Kidney (tissue), 14 donors: ENCODE data around the gene CYLC1. TPM values are rescaled to one million over a fixed set of nuclear protein-coding genes. Genes with fewer than 3 reads are reported as not detected.

Experiments used
- DNase-seq, 5 donors: peaks; one replicate each; pipeline ENCODE4 v3.0.0-alpha.2; 2013 to 2020
- FAIRE-seq: peaks from 2 replicates; lab custom pipeline; 2012; peaks lifted over from hg19 to GRCh38; lab: Jason Lieb, UNC
- H3K27ac ChIP-seq, 2 donors: one replicate each; pipeline ENCODE4 v1.7.0; 2013; ENCODE audit warnings: low read depth in 2 of 2, low read length in 2 of 2, inconsistent platforms in 1 of 2
- H3K27me3 ChIP-seq: one replicate; pipeline ENCODE4 v1.7.1; 2013; ENCODE audit warnings: low read length, inconsistent platforms; ENCODE audit not compliant: control insufficient read depth, insufficient read depth
- H3K36me3 ChIP-seq, 3 donors: one replicate each; pipeline versions ENCODE4 v1.7.0 to v1.7.1; 2013; ENCODE audit warnings: low read length in 3 of 3, control low read depth in 1 of 3, inconsistent platforms in 1 of 3; ENCODE audit not compliant: insufficient read depth in 3 of 3, control insufficient read depth in 2 of 3
- H3K4me1 ChIP-seq, 3 donors: one replicate each; pipeline versions ENCODE4 v1.7.0 to v1.7.1; 2013; ENCODE audit warnings: low read length in 3 of 3, inconsistent platforms in 1 of 3, low read depth in 1 of 3; ENCODE audit not compliant: control insufficient read depth in 2 of 3, insufficient read depth in 2 of 3
- H3K4me3 ChIP-seq, 3 donors: one replicate each; pipeline versions ENCODE4 v1.7.0 to v1.8.1; 2013; ENCODE audit warnings: low read length in 3 of 3, control low read depth in 1 of 3, inconsistent platforms in 1 of 3
- H3K9ac ChIP-seq, 3 donors: one replicate each; pipeline versions ENCODE4 v1.7.0 to v1.7.1; 2013; ENCODE audit warnings: low read length in 3 of 3, control low read depth in 1 of 3, inconsistent platforms in 1 of 3
- H3K9me3 ChIP-seq, 3 donors: one replicate each; pipeline versions ENCODE4 v1.7.0 to v1.7.1; 2013; ENCODE audit warnings: low read length in 3 of 3, control low read depth in 1 of 3, inconsistent platforms in 1 of 3; ENCODE audit not compliant: control insufficient read depth in 2 of 3, insufficient read depth in 1 of 3
- intact Hi-C: fragments of 100-400 bp; cut with DNase I; formaldehyde crosslinking; loops from one replicate; pipeline ENCODE4 v1.11.1; 2022
- polyA plus RNA-seq: library from polyadenylated mRNA; stranded (reverse); fragments of 350-450 nt; fragmentation: Illumina TruSeq; extraction: RNeasy Lipid Tissue Mini Kit (QIAGEN cat#74804); gene quantifications from one replicate; pipeline ENCODE4 v1.2.3, GENCODE V29; 2014; ENCODE audit warnings: low read depth, low replicate concordance; ENCODE audit not compliant: insufficient read depth
- total RNA-seq: library from RNA; stranded (reverse); fragmentation: NEBNext Ultra II Directional; extraction: Animal tissue kit (Norgen Biotek cat#: 25700); gene quantifications from one replicate; pipeline ENCODE4 v1.2.1, GENCODE V29; 2021
- TF ChIP-seq, protein P1 (sequence below): IDR thresholded peaks from 3 replicates; pipeline ENCODE4 v1.5.1; 2012; ENCODE audit warnings: mild to moderate bottlenecking, moderate library complexity, borderline replicate concordance; ENCODE audit not compliant: insufficient read depth; ENCODE audit errors: extremely low read depth
- donor health status: control.
- donor health status: control.
- donor health status: control.
- donor health status: control.
- donor health status: control.
- donor health status: DM: yes; HTN: yes; CAD: no.
- donor health status: Normal renal cell carcinoma (clear cell type).

The CYLC1 gene
- total and polyA plus RNA-seq, 2 donors from 2014 or later: not detected

DNA sequence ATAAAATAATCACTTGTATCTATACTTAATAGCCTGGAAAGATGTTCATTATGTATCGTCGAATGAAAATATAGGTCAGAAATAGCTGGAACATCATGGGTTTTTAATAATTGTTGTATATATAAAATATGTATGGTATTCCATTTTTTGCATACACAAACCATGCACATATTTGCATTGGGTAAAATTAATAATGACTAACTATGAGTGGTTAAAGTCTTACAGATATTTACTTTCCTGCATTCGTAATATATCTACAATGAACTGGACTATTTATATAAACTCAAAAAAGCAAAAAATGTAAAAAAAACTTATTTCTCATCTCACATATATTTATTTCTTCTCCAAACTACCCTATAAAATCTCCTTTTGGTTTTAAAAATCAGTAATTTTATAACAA lies 46.0 kb downstream of the CYLC1 start:
- TF ChIP-seq, protein P1, sequence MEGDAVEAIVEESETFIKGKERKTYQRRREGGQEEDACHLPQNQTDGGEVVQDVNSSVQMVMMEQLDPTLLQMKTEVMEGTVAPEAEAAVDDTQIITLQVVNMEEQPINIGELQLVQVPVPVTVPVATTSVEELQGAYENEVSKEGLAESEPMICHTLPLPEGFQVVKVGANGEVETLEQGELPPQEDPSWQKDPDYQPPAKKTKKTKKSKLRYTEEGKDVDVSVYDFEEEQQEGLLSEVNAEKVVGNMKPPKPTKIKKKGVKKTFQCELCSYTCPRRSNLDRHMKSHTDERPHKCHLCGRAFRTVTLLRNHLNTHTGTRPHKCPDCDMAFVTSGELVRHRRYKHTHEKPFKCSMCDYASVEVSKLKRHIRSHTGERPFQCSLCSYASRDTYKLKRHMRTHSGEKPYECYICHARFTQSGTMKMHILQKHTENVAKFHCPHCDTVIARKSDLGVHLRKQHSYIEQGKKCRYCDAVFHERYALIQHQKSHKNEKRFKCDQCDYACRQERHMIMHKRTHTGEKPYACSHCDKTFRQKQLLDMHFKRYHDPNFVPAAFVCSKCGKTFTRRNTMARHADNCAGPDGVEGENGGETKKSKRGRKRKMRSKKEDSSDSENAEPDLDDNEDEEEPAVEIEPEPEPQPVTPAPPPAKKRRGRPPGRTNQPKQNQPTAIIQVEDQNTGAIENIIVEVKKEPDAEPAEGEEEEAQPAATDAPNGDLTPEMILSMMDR: no peak
- no peak for FAIRE-seq
- H3K9ac ChIP-seq: no peak overlapping the region
- no peaks in the 10 kb centered on the region for H3K36me3 ChIP-seq
- H3K4me3 ChIP-seq: no peak overlapping the region
- intact Hi-C loops: no loop called here
- H3K27ac ChIP-seq: no peak overlapping the region
- no peaks in the 10 kb centered on the region for H3K27me3 ChIP-seq
- DNase-seq: no peak
- no peaks in the 10 kb centered on the region for H3K4me1 ChIP-seq
- H3K9me3 ChIP-seq: no peaks in the 10 kb centered on the region

DNA sequence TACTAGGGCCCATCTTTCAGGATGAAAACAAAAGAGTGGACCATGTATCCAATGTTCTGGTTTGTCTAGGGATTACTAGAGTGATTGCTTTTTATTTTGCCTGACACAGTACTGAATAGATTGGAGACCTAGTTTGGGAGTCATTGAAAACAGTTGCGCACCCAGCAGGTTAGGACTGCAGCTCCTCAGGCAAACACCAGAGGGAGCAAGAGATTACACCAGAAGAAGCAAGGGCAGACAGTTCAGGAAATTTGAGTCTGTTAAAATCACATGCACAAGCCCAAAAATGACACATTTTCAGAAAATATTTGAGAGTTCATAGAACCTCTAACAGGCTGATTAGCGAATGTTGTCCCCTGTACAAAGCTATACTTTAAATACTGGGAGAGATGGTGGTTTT lies 55.6 kb downstream of the CYLC1 start:
- Histone ChIP-seq H3K27ac (no peak overlapping the region), H3K9me3 (no peaks in the 10 kb centered on the region), H3K4me3 (no peak overlapping the region), H3K9ac (no peak overlapping the region), H3K36me3 (no peaks in the 10 kb centered on the region), H3K4me1 (no peaks in the 10 kb centered on the region), H3K27me3 (no peaks in the 10 kb centered on the region)
- TF ChIP-seq, protein P1: no peak
- intact Hi-C loops: no loop called here
- DNase-seq: no peak
- FAIRE-seq: no peak

DNA sequence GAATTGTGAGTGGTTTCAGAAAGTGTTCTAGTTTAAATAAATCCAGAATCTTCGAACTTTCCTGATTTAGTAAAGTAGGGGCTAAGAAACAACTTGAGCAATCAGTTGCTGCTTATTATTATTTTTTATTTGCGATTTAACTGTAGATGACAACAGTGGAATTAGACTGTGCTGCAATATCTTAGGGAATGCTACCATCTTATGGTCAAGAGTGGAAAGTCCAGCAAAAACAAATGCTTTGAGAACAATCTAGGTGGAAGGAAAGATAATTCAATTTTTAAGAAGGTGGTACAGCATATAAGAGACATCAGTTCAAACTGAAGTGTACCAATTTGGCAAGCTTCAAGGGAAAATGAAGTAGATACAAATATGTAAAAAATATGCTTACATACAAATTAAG lies 73.3 kb downstream of the CYLC1 start:
- TF ChIP-seq, protein P1: peak; percentile 5
- intact Hi-C loops: no loop called here
- FAIRE-seq: no peak
- Histone ChIP-seq H3K4me3 (no peak overlapping the region), H3K27ac (no peak overlapping the region), H3K4me1 (no peaks in the 10 kb centered on the region), H3K36me3 (no peaks in the 10 kb centered on the region), H3K9me3 (no peaks in the 10 kb centered on the region), H3K9ac (no peak overlapping the region), H3K27me3 (no peaks in the 10 kb centered on the region)
- DNase-seq: no peak
